ENCODE measurements around the gene TUSC2. TPM values are rescaled to one million over a fixed set of nuclear protein-coding genes. Genes with fewer than 3 reads are reported as not detected.

The TUSC2 gene
- polyA plus RNA-seq, 1 of the 3 experiments (the other 2 are of a cell fraction), result 58.7 TPM

GRCh38 chr3:50341996-50342650, 14.1 kb upstream of the TUSC2 start:
- Histone ChIP-seq H3K4me2 (no peak overlapping the region), H3K27me3 (ENCODE audit: insufficient read depth) (no peaks in the 10 kb centered on the region), H3K9me2 (no peaks in the 10 kb centered on the region), H4K20me1 (ENCODE audit: insufficient read depth) (no peaks in the 10 kb centered on the region), H3K9me3 (no peaks in the 10 kb centered on the region), H3K4me3 (ENCODE audit: low read depth in 2 of 2, low read length in 1 of 2) (no peak overlapping the region), H3K4me1 (ENCODE audit: control insufficient read depth in 1 of 2, insufficient read depth in 2 of 2, low read depth in 1 of 2, low read length in 1 of 2) (peaks cover 5 to 14% of the 10 kb centered on the region in 2 experiments; a peak in 2 of 4 replicates), H3K27ac (ENCODE audit: low read depth in 2 of 2, low read length in 1 of 2) (no peak overlapping the region), H3K36me3 (replicated peaks in 1 of 2; ENCODE audit: control insufficient read depth in 1 of 2, insufficient read depth in 2 of 2, low read length in 1 of 2) (no peaks in the 10 kb centered on the region), H3K79me2 (ENCODE audit: insufficient read depth) (peaks cover 9% of the 10 kb centered on the region; the same call in 1 of the 2 replicates), H3F3A (replicated peaks; ENCODE audit: insufficient read depth) (no peaks in the 10 kb centered on the region), H2AFZ (ENCODE audit: low read depth) (no peak overlapping the region), H3K9ac (no peak overlapping the region)
- 80% methylated on average over 6 of the region's 13 CpGs for WGBS (ENCODE audit: low lambda C conversion rate)
- POLR2A ChIA-PET, result no interaction called here
- TF ChIP-seq REST (IDR thresholded peaks at IDR 0.05; ENCODE audit: low read depth, low read length) (no peak), USF1 (IDR thresholded peaks at IDR 0.05; ENCODE audit: borderline replicate concordance, low read depth) (no peak), GATA2 (CRISPR knock-in tag; IDR thresholded peaks at IDR 0.05) (no peak), PBX3 (IDR thresholded peaks at IDR 0.05) (no peak), JUND (IDR thresholded peaks at IDR 0.05) (no peak), NFIC (IDR thresholded peaks at IDR 0.05; ENCODE audit: borderline replicate concordance) (no peak), RAD21 (IDR thresholded peaks at IDR 0.05; ENCODE audit: low read length) (no peak), YY1 (IDR thresholded peaks at IDR 0.05; ENCODE audit: low read depth) (no peak), RCOR1 (IDR thresholded peaks at IDR 0.05; ENCODE audit: low read length) (no peak), FOSL2 (IDR thresholded peaks at IDR 0.05; ENCODE audit: borderline replicate concordance, low read depth) (no peak), TAF1 (IDR thresholded peaks at IDR 0.05; ENCODE audit: borderline replicate concordance, low read depth, low read length) (no peak), CHD2 (IDR thresholded peaks at IDR 0.05; ENCODE audit: low read length, partially characterized antibody) (no peak), IRF3 (IDR thresholded peaks at IDR 0.05; ENCODE audit: low read depth, low read length) (no peak), GABPA (IDR thresholded peaks at IDR 0.05; ENCODE audit: low read depth) (no peak), FOXJ3 (CRISPR knock-in tag; IDR thresholded peaks at IDR 0.05) (no peak), TEAD4 (IDR thresholded peaks at IDR 0.05; ENCODE audit: borderline replicate concordance, insufficient read depth) (no peak), MXI1 (IDR thresholded peaks at IDR 0.05; ENCODE audit: low read depth, low read length) (no peak)
- no peak for DNase-seq
- CTCF ChIA-PET, result interaction anchor here (1.3 to 4.7 kb wide), 4 partner anchors 8 to 219 kb away, joined by 3 to 26 read pairs (median 5); partner anchors contain the start of gene NPRL2
